ENCODE measurements around the gene SGTA.

DNA sequence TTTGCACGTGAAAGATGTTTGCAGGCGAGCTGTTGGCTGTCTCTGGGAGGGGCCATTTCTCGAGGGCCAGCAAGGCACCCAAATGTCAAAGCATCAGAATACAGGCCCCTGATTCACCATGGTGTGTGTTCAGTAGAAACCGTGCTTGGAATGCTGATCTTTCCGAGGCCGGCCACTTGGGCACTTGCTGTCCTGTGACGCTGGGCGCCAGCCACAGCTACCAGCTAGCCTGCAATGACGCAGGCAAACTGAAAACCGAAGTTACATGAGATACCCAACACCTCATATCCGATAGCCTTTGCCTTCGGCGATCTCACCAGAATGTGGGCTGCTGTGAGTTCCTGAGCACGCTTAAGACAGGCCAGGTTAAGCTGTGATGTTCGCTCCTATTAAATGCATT lies 14.2 kb upstream of the SGTA start:
- no peak for TF ChIP-seq NFE2 (CRISPR knock-in tag; IDR thresholded peaks at IDR 0.05)
- TF ChIP-seq, protein P1, sequence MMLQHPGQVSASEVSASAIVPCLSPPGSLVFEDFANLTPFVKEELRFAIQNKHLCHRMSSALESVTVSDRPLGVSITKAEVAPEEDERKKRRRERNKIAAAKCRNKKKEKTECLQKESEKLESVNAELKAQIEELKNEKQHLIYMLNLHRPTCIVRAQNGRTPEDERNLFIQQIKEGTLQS (CRISPR knock-in tag; IDR thresholded peaks at IDR 0.05) = no peak
- TF ChIP-seq, protein P2, sequence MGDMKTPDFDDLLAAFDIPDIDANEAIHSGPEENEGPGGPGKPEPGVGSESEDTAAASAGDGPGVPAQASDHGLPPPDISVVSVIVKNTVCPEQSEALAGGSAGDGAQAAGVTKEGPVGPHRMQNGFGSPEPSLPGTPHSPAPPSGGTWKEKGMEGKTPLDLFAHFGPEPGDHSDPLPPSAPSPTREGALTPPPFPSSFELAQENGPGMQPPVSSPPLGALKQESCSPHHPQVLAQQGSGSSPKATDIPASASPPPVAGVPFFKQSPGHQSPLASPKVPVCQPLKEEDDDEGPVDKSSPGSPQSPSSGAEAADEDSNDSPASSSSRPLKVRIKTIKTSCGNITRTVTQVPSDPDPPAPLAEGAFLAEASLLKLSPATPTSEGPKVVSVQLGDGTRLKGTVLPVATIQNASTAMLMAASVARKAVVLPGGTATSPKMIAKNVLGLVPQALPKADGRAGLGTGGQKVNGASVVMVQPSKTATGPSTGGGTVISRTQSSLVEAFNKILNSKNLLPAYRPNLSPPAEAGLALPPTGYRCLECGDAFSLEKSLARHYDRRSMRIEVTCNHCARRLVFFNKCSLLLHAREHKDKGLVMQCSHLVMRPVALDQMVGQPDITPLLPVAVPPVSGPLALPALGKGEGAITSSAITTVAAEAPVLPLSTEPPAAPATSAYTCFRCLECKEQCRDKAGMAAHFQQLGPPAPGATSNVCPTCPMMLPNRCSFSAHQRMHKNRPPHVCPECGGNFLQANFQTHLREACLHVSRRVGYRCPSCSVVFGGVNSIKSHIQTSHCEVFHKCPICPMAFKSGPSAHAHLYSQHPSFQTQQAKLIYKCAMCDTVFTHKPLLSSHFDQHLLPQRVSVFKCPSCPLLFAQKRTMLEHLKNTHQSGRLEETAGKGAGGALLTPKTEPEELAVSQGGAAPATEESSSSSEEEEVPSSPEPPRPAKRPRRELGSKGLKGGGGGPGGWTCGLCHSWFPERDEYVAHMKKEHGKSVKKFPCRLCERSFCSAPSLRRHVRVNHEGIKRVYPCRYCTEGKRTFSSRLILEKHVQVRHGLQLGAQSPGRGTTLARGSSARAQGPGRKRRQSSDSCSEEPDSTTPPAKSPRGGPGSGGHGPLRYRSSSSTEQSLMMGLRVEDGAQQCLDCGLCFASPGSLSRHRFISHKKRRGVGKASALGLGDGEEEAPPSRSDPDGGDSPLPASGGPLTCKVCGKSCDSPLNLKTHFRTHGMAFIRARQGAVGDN (CRISPR knock-in tag; IDR thresholded peaks at IDR 0.05) = no peak
- TF ChIP-seq ZNF558 (CRISPR knock-in tag; IDR thresholded peaks at IDR 0.05; ENCODE audit: borderline replicate concordance) = no peak
- TF ChIP-seq ZNF589 (CRISPR knock-in tag; conservative IDR thresholded peaks at IDR 0.05) = no peak

Measured in HepG2 (cell line).